Ishikawa (cell line): ENCODE data around the gene CERS5.

Source experiments
- CEBPB ChIP-seq: IDR thresholded peaks from 2 replicates; pipeline ENCODE4 v1.6.1; 2012
- CREB1 ChIP-seq: IDR thresholded peaks from 2 replicates; pipeline ENCODE4 v1.6.1; 2012; ENCODE audit warnings: low read depth
- EGR1 ChIP-seq: IDR thresholded peaks from 2 replicates; pipeline ENCODE4 v1.6.1; 2012
- EP300 ChIP-seq: IDR thresholded peaks from 2 replicates; pipeline ENCODE4 v1.6.1; 2012; ENCODE audit warnings: borderline replicate concordance
- FOXM1 ChIP-seq: IDR thresholded peaks from 2 replicates; pipeline ENCODE4 v1.6.1; 2012; ENCODE audit warnings: low read depth, borderline replicate concordance
- NFIC ChIP-seq: IDR thresholded peaks from 2 replicates; pipeline ENCODE4 v1.6.1; 2012
- RAD21 ChIP-seq: IDR thresholded peaks from 2 replicates; pipeline ENCODE4 v1.6.1; 2012; ENCODE audit warnings: low read depth
- TAF1 ChIP-seq: IDR thresholded peaks from 2 replicates; pipeline ENCODE4 v1.6.1; 2012; ENCODE audit warnings: low read depth, mild to moderate bottlenecking
- TCF12 ChIP-seq: IDR thresholded peaks from 2 replicates; pipeline ENCODE4 v1.6.1; 2012; ENCODE audit warnings: low read depth
- TEAD4 ChIP-seq: IDR thresholded peaks from 2 replicates; pipeline ENCODE4 v1.6.1; 2012
- YY1 ChIP-seq: IDR thresholded peaks from 2 replicates; pipeline ENCODE4 v1.6.1; 2012; ENCODE audit warnings: low read depth
- ZBTB7A ChIP-seq: IDR thresholded peaks from 2 replicates; pipeline ENCODE4 v1.6.1; 2012; ENCODE audit warnings: low read depth
- TF ChIP-seq, protein P1 (sequence below): IDR thresholded peaks from 2 replicates; pipeline ENCODE4 v1.6.1; 2012
- TF ChIP-seq, protein P2 (sequence below): IDR thresholded peaks from 2 replicates; pipeline ENCODE4 v1.6.1; 2012
- TF ChIP-seq, protein P3 (sequence below): IDR thresholded peaks from 2 replicates; pipeline ENCODE4 v1.6.1; 2012; ENCODE audit warnings: low read depth, mild to moderate bottlenecking

CERS5 gene

DNA sequence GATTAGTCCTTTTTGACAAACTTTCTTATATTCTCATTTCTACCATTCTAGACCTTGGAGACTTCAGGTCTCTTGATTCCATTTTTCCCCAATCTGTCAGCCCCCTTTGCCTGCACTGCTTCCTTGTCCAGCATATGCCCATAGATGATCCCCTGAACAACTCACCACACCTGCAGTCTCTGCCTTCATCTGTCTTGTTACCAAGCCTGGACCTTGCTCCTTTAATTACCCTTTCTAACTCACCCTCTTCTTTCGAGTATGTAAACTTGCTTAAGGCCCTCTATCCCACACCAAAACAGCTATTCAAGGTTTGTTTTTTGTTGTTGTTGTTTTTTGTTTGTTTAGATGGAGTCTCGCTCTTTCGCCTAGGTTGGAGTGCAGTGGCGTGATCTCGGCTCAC lies 45.5 kb downstream of the CERS5 start:
- no peak for TF ChIP-seq TAF1
- no peak for TF ChIP-seq EGR1

DNA sequence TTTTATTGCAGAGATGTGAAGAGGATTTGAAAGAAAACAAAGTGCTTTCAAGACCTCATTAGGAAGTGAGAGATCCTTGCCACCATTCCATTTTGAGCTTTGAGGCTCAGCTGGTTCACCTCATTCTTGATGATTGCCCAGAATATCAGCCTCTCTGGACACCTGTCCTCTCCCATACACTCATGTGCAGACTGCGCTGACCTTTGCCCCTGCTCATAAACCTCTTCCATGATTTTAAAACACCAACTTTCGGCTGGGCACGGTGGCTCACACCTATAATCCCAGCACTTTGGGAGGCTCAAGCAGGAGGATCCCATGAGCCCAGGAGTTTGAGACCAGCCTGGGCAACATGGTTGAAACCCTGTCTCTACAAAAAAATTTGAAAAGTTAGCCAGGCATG lies 46.2 kb downstream of the CERS5 start:
- TF ChIP-seq ZBTB7A (no peak), TCF12 (no peak)
- TF ChIP-seq, protein P1, sequence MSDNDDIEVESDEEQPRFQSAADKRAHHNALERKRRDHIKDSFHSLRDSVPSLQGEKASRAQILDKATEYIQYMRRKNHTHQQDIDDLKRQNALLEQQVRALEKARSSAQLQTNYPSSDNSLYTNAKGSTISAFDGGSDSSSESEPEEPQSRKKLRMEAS = no peak

DNA sequence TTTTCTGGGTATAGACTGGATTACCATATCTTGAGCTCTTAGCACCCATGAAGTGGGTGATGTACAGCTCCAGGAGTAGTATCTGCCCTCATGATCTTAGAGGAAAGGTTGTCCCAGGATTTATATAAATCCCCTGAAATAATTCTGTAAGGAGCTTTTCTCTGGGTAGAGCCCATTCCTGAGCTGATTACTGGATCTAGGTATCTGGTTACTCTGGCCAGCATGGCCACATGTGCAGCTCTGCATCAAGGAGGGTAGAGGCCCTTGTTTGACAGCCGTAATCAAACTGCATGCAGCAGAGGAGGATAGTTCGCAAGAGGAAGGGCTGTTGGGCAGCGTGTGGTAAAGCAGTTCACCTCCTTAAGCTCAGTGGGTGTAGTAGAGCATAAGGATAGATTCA lies 46.6 kb downstream of the CERS5 start:
- TF ChIP-seq FOXM1 (no peak), EP300 (no peak), TCF12 (no peak), TEAD4 (no peak)

DNA sequence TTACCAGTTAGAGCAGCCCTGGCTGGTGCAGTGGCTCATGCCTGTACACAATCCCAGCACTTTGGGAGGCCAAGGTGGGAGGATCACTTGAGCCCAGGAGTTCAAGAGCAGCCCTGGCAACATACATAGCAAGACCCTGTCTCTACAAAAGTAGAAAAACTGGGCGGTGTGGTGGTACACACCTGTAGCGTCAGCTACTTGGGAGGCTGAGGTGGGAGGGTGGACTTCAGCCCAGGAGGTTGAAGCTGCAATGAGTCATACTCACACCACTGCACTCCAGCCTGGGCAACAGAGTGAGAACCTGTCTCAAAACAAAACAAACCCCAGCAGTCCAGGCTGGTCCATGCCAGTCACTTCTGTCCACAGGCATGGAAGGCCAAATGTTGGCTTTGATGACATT lies 47.8 kb downstream of the CERS5 start:
- TF ChIP-seq, protein P1 = no peak
- TF ChIP-seq TCF12 = no peak
- TF ChIP-seq, protein P2, sequence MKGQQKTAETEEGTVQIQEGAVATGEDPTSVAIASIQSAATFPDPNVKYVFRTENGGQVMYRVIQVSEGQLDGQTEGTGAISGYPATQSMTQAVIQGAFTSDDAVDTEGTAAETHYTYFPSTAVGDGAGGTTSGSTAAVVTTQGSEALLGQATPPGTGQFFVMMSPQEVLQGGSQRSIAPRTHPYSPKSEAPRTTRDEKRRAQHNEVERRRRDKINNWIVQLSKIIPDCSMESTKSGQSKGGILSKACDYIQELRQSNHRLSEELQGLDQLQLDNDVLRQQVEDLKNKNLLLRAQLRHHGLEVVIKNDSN = no peak
- TF ChIP-seq ZBTB7A = no peak
- no peak for TF ChIP-seq NFIC
- no peak for TF ChIP-seq FOXM1
- TF ChIP-seq, protein P3, sequence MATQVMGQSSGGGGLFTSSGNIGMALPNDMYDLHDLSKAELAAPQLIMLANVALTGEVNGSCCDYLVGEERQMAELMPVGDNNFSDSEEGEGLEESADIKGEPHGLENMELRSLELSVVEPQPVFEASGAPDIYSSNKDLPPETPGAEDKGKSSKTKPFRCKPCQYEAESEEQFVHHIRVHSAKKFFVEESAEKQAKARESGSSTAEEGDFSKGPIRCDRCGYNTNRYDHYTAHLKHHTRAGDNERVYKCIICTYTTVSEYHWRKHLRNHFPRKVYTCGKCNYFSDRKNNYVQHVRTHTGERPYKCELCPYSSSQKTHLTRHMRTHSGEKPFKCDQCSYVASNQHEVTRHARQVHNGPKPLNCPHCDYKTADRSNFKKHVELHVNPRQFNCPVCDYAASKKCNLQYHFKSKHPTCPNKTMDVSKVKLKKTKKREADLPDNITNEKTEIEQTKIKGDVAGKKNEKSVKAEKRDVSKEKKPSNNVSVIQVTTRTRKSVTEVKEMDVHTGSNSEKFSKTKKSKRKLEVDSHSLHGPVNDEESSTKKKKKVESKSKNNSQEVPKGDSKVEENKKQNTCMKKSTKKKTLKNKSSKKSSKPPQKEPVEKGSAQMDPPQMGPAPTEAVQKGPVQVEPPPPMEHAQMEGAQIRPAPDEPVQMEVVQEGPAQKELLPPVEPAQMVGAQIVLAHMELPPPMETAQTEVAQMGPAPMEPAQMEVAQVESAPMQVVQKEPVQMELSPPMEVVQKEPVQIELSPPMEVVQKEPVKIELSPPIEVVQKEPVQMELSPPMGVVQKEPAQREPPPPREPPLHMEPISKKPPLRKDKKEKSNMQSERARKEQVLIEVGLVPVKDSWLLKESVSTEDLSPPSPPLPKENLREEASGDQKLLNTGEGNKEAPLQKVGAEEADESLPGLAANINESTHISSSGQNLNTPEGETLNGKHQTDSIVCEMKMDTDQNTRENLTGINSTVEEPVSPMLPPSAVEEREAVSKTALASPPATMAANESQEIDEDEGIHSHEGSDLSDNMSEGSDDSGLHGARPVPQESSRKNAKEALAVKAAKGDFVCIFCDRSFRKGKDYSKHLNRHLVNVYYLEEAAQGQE = no peak
- no peak for TF ChIP-seq TEAD4
- TF ChIP-seq CREB1 = no peak
- no peak for TF ChIP-seq RAD21
- no peak for TF ChIP-seq YY1
- TF ChIP-seq EGR1 = no peak
- TF ChIP-seq EP300 = no peak
- no peak for TF ChIP-seq CEBPB
- TF ChIP-seq TAF1 = no peak

DNA sequence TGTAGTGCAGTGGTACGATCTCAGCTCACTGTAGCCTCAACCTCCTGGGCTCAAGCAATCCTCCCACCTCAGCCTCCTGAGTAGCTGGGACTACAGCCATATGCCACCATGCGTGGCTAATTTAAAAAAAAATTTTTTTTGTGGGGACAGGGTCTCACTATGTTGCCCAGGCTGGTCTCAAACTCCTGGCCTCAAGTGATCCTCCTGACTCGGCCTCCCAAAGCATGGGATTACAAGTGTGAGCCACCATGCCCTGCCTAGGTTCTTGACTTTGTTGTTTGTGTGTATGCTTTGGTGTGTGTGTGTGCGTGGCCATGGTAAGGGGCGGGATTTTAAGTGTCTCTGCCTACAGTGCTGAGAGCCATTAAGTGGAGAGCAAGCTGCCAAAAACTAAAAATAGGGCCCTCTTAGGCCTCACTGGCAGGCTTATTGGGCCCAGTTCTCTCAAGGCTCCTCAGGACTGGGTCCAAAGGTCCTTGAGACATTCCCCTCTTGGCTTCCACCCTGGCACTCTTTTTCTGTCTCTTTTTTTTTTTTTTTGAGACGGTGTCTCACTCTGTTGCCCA lies 50.0 kb downstream of the CERS5 start:
- TF ChIP-seq RAD21 = no peak
- TF ChIP-seq, protein P2 = no peak
- no peak for TF ChIP-seq TCF12

DNA sequence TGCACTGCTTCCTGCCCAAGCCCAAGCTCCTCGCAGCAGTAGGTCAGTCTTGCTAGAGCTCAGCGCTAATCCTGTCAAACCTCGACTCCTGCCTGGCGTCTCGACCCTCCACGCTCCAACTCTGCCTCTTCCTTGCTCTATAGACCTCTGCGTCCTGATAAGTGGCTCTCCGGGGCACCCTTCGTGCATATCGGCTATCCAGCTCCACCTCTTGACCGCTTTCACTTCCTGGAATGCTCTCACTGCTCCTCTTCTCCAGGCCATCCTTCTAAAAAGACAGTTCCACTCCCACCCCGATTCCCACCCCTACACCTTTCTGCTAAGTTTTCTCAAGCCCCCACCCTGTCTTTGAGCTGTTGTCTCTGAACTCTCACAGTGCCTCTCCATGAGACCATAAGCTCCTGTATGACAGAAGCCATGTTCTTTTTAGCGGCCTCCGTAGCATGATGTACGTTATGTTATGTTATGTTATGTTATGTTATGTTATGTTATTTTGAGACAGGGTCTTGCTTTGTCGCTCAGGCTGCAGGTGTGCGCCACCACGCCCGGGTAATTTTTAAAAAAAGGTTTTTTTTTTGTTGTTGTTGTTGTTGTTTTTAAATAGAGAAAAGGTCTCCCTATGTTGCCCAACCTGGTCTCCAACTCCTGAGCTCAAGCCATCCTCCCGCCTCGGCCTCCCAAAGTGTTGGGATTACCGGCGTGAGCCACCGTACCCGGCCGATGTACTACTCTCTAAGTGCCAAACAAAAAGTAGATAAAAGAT lies 54.5 kb downstream of the CERS5 start:
- TF ChIP-seq TEAD4 = peak; percentile 8; the same call in 1 of the 2 replicates
- peak; percentile 22; the same call in 1 of the 2 replicates for TF ChIP-seq RAD21
- TF ChIP-seq YY1 = peak; percentile 51; the same call in 1 of the 2 replicates
- TF ChIP-seq NFIC = no peak
- no peak for TF ChIP-seq TCF12

DNA sequence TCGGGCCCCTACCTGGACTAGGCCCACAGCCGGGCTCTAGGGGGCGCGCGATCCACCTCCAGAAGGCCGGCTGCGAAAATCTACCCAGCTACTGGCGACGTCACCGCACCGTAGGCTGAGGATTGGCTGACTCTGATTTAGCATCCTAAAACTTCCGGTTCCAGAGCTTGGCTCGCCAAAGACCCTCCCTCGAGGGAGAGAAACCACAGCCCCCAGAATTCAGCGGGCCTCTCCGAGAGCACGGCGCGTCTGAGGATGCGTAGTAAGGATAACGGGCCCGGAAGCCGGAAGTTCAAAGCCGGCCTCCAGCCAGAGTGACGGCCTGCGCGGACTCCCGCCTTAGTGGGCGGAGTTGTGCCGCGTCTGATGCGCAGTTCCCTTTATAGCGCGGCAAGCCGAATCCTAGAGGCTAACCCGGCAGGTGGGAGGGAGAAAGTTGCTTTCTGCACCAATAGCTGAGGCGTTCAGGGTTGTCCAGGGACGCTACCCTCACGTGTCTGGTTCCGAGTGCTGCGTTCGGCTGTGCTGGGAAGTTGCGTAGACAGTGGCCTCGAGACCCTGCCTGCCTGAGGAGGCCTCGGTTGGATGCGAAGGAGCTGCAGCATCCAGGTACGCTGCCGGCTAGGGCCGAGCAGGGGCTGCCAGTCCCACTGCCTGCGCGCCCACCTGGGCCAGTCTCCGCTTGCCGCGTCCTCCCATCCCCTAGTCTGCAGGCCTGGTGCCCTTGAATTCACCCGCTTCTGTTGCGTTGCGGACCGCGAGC lies 55.3 kb downstream of the CERS5 start, which contains the start of gene COX14:
Gene COX14 (plus strand): TSS at position 544 of the 763 bp plus-strand sequence. CDS start 7,808 bp downstream, outside the sequence.
- TF ChIP-seq TEAD4 = no peak
- TF ChIP-seq EP300 = peak; percentile 9; the same call in 1 of the 2 replicates
- TF ChIP-seq, protein P2 = peak; percentile 96
- TF ChIP-seq CEBPB = no peak; the same call in 1 of the 2 replicates
- peak; percentile 57 for TF ChIP-seq TCF12
- peak; percentile 97 for TF ChIP-seq ZBTB7A
- TF ChIP-seq NFIC = no peak
- peak; percentile 95 for TF ChIP-seq CREB1
- TF ChIP-seq YY1 = no peak
- TF ChIP-seq, protein P3 = no peak
- TF ChIP-seq RAD21 = peak; percentile 69
- no peak for TF ChIP-seq EGR1
- TF ChIP-seq, protein P1 = peak; percentile 96
- peak; percentile 88 for TF ChIP-seq TAF1
- TF ChIP-seq FOXM1 = no peak
